PC-3 (cell line): ENCODE results near the gene PLAC9.

Experiments
- EZH2phosphoT487 ChIP-seq: fragments of 300-600 bp; sonication (generic); IDR thresholded peaks from 2 replicates; pipeline ENCODE4 v1.6.1; 2018; ENCODE audit warnings: mild to moderate bottlenecking, antibody characterized with exemption, low read length, borderline replicate concordance
- TF ChIP-seq, protein P1 (sequence below): fragments of 300-600 bp; sonication (generic); conservative IDR thresholded peaks from 2 replicates; pipeline ENCODE4 v1.5.1; 2017; ENCODE audit warnings: antibody characterized with exemption, low read depth, mild to moderate bottlenecking, low read length

DNA sequence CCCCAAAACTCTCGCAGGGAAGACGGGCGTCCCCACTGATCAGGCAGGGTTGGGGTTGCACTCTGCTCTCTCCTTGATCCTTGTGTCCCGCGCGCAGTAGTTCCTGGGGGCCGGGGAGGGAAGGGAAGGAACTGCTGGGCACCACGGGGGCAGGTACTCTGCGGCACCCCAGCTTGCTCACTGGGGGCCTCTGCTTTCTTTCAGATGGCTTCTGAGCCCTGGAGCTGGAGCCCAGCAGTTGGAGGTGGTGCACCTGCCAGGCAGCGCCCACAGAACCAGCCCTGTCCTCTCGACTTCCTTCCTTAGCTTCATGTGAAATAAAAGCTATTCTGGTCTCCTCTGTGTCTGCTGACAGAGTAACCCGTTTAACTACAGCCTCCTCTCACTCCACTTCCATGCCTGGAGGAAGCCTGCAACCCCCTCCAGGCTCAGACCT is 12.2 kb downstream of the PLAC9 start:
- TF ChIP-seq, protein P1, sequence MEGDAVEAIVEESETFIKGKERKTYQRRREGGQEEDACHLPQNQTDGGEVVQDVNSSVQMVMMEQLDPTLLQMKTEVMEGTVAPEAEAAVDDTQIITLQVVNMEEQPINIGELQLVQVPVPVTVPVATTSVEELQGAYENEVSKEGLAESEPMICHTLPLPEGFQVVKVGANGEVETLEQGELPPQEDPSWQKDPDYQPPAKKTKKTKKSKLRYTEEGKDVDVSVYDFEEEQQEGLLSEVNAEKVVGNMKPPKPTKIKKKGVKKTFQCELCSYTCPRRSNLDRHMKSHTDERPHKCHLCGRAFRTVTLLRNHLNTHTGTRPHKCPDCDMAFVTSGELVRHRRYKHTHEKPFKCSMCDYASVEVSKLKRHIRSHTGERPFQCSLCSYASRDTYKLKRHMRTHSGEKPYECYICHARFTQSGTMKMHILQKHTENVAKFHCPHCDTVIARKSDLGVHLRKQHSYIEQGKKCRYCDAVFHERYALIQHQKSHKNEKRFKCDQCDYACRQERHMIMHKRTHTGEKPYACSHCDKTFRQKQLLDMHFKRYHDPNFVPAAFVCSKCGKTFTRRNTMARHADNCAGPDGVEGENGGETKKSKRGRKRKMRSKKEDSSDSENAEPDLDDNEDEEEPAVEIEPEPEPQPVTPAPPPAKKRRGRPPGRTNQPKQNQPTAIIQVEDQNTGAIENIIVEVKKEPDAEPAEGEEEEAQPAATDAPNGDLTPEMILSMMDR, result 0 out of 2 replicates have a peak, but pooled peaks have one; percentile 19
- TF ChIP-seq EZH2phosphoT487, result no peak
